ENCODE results near the gene SHISA8. TPM values are rescaled to one million over a fixed set of nuclear protein-coding genes. Genes with fewer than 3 reads are reported as not detected.
A peak's percentile ranks its signal among the peaks of the same experiment; 100 is the strongest.

SHISA8 gene
- polyA plus RNA-seq, 3 donors: not detected

- DNase-seq: no peak
- Histone ChIP-seq H3K4me3 (replicated peaks in 1 of 3; ENCODE audit: low read depth in 2 of 3, low read length in 3 of 3) (no peak overlapping the region), H3K4me2 (replicated peaks; ENCODE audit: extremely low read depth, low read length, poor library complexity, severe bottlenecking) (no peak overlapping the region), H4K20me1 (ENCODE audit: insufficient read depth, low read length) (no peaks in the 10 kb centered on the region), H3K9ac (ENCODE audit: insufficient read depth, low read length, poor library complexity, severe bottlenecking) (no peak overlapping the region), H3K36me3 (replicated peaks in 1 of 2; ENCODE audit: control insufficient read depth in 1 of 2, insufficient read depth in 2 of 2, low read length in 2 of 2) (peaks cover 83 to 95% of the 10 kb centered on the region in 2 donors), H2AFZ (ENCODE audit: insufficient read depth, low read depth, low read length, poor library complexity, severe bottlenecking) (no peak overlapping the region), H3K9me3 (replicated peaks in 1 of 2; ENCODE audit: control insufficient read depth in 1 of 2, insufficient read depth in 1 of 2, low read length in 2 of 2) (no peaks in the 10 kb centered on the region), H3K27me3 (ENCODE audit: control insufficient read depth in 2 of 2, insufficient read depth in 2 of 2, low read length in 2 of 2) (no peaks in the 10 kb centered on the region), H3K4me1 (ENCODE audit: control insufficient read depth in 1 of 2, insufficient read depth in 2 of 2, low read length in 2 of 2) (no peaks in the 10 kb centered on the region), H3K79me2 (ENCODE audit: insufficient read depth, low read length) (no peaks in the 10 kb centered on the region), H3K27ac (ENCODE audit: low read depth in 1 of 2, low read length in 2 of 2) (no peak overlapping the region)
- H3K36me3 Mint-ChIP-seq: peaks cover 80 to 94% of the 10 kb centered on the region in 2 donors
- H3K4me3 Mint-ChIP-seq: no peak overlapping the region
- peaks cover 0 to 1% (median 0%) of the 10 kb centered on the region in 3 donors for H3K27me3 Mint-ChIP-seq (ENCODE audit: low read depth in 3 of 3)
- intact Hi-C loops (cut with micrococcal nuclease): no loop called here
- H3K4me1 Mint-ChIP-seq: no peaks in the 10 kb centered on the region
- no peak for TF ChIP-seq CTCF (IDR thresholded peaks at IDR 0.05)
- no peaks in the 10 kb centered on the region for H3K9me3 Mint-ChIP-seq
- WGBS (ENCODE audit: insufficient coverage): 95% methylated on average over 4 of the region's 4 CpGs
- H3K27ac Mint-ChIP-seq: peak overlapping the region in 1 of 7 donors; percentile 65
Measured at GRCh38 chr22:41892721-41893120, 22.2 kb downstream of the SHISA8 start.

- Mint-ChIP-seq H3K9me3 (no peaks in the 10 kb centered on the region), H3K27me3 (ENCODE audit: low read depth in 3 of 3) (peaks cover 0 to 1% (median 0%) of the 10 kb centered on the region in 3 donors), H3K4me3 (no peak overlapping the region), H3K27ac (no peak overlapping the region), H3K36me3 (peaks cover 80 to 94% of the 10 kb centered on the region in 2 donors), H3K4me1 (no peaks in the 10 kb centered on the region)
- H3K36me3 ChIP-seq (replicated peaks in 1 of 2; ENCODE audit: control insufficient read depth in 1 of 2, insufficient read depth in 2 of 2, low read length in 2 of 2): peaks cover 79 to 95% of the 10 kb centered on the region in 2 donors
- H3K4me2 ChIP-seq (replicated peaks; ENCODE audit: extremely low read depth, low read length, poor library complexity, severe bottlenecking): no peak overlapping the region
- H3K27ac ChIP-seq (ENCODE audit: low read depth in 1 of 2, low read length in 2 of 2): no peak overlapping the region
- no peaks in the 10 kb centered on the region for H3K4me1 ChIP-seq (ENCODE audit: control insufficient read depth in 1 of 2, insufficient read depth in 2 of 2, low read length in 2 of 2)
- H3K79me2 ChIP-seq (ENCODE audit: insufficient read depth, low read length): no peaks in the 10 kb centered on the region
- no peak overlapping the region for H2AFZ ChIP-seq (ENCODE audit: insufficient read depth, low read depth, low read length, poor library complexity, severe bottlenecking)
- no peaks in the 10 kb centered on the region for H4K20me1 ChIP-seq (ENCODE audit: insufficient read depth, low read length)
- no peaks in the 10 kb centered on the region for H3K9me3 ChIP-seq (replicated peaks in 1 of 2; ENCODE audit: control insufficient read depth in 1 of 2, insufficient read depth in 1 of 2, low read length in 2 of 2)
- DNase-seq: no peak
- H3K9ac ChIP-seq (ENCODE audit: insufficient read depth, low read length, poor library complexity, severe bottlenecking): no peak overlapping the region
- no peak overlapping the region for H3K4me3 ChIP-seq (replicated peaks in 1 of 3; ENCODE audit: low read depth in 2 of 3, low read length in 3 of 3)
- WGBS (ENCODE audit: insufficient coverage): 96% methylated on average over 9 of the region's 9 CpGs
- no peak for TF ChIP-seq CTCF (IDR thresholded peaks at IDR 0.05)
- intact Hi-C loops (cut with micrococcal nuclease): no loop called here
- no peaks in the 10 kb centered on the region for H3K27me3 ChIP-seq (ENCODE audit: control insufficient read depth in 2 of 2, insufficient read depth in 2 of 2, low read length in 2 of 2)
Measured at GRCh38 chr22:41891407-41891806, 23.5 kb downstream of the SHISA8 start.

Measured in CD14-positive monocyte (primary cell).